Uterus (tissue), 4 donors: ENCODE measurements around the gene CDH4. TPM values are rescaled to one million over a fixed set of nuclear protein-coding genes. Genes with fewer than 3 reads are reported as not detected.

Experiments used
- DNase-seq, 2 donors: peaks; one replicate each; pipeline ENCODE4 v3.0.0-alpha.2; 2019 to 2020
- H3K27ac ChIP-seq, 2 donors: fragments of 200-600 bp; sonication (generic); 1 replicate in 1 of 2; 2 replicates in 1 of 2; pipeline ENCODE4 v1.5.1; 2016 to 2018
- H3K27me3 ChIP-seq, 2 donors: fragments of 200-600 bp; sonication (generic); one replicate each; pipeline ENCODE4 v1.5.1; 2018 to 2019; ENCODE audit warnings: control low read depth in 1 of 2
- H3K36me3 ChIP-seq, 2 donors: fragments of 200-600 bp; sonication (generic); one replicate each; pipeline ENCODE4 v1.5.1; 2019; ENCODE audit warnings: control low read depth in 1 of 2
- H3K4me1 ChIP-seq, 2 donors: fragments of 200-600 bp; sonication (generic); one replicate each; pipeline ENCODE4 v1.5.1; 2018 to 2019; ENCODE audit warnings: control low read depth in 1 of 2
- H3K4me3 ChIP-seq, 2 donors: fragments of 200-600 bp; sonication (generic); 1 replicate in 1 of 2; 2 replicates in 1 of 2; pipeline ENCODE4 v1.5.1; 2018 to 2019; ENCODE audit warnings: mild to moderate bottlenecking in 1 of 2
- H3K9me3 ChIP-seq, 2 donors: fragments of 200-600 bp; sonication (generic); one replicate each; pipeline ENCODE4 v1.5.1; 2019; ENCODE audit warnings: control low read depth in 1 of 2
- CTCF ChIP-seq, 4 experiments: fragments of 200-600 bp in 2 of 4; fragments of 450-650 bp in 2 of 4; sonication (generic) in 2 of 4; IDR thresholded peaks; one replicate each; pipeline ENCODE4 v1.5.1; 2016 to 2019; ENCODE audit warnings: antibody characterized with exemption in 4 of 4, mild to moderate bottlenecking in 2 of 4, moderate library complexity in 1 of 4
- POLR2A ChIP-seq, 2 donors: fragments of 450-650 bp; IDR thresholded peaks; one replicate each; pipeline ENCODE4 v1.6.1; 2016; ENCODE audit warnings: antibody characterized with exemption in 2 of 2, mild to moderate bottlenecking in 1 of 2, moderate library complexity in 1 of 2
- intact Hi-C: fragments of 100-400 bp; cut with DNase I; formaldehyde crosslinking; loops from one replicate; pipeline ENCODE4 v1.15.1; 2023; ENCODE audit warnings: low total_unique reads
- total RNA-seq, 4 donors: library from RNA; depleted of rRNA in 3 of 4; stranded (reverse); fragments of >200 nt in 3 of 4; gene quantifications; one replicate each; pipeline versions ENCODE4 v1.1.0 to v1.2.4, GENCODE V29; 2014 to 2023
- donor health status: DM: yes; HTN: yes; CAD: no.

Gene CDH4
- total RNA-seq, 4 donors from 2014 or later: under 0.01 to 0.55 TPM; not detected in 2

DNA sequence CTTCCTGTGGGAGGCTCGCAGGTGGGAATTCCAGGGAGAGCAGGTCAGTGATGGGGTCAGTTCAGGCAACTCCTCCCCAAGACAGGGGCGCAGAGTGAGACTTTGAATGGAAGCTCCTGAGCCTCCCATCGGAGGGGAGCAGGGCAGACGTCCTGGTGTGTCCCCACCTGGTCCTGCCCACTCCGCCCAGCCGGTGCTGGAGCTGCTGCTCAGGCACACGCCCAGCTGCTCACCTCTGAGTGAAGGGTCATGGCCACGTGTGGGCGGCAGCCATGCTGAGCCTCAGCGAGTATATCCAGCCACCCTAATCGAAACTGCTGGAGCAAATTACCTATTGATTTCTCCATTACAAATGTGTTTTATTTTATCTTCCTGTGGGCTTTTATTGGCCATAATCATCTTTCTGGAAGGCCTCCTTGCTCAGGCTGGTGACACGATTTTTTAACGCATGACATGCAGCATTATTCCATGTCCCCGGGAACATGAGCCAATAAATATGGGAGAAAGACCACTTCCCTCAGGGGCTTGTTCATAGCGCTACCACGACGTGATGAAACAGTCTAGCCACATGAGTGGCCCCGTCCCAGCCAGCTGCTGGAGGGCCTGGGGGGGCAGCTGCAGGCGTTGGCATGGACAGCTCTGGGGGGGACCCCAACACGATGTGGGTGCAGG, 665.5 kb downstream of the CDH4 start:
- Histone ChIP-seq H3K4me3 (no peak overlapping the region), H3K36me3 (no peaks in the 10 kb centered on the region), H3K4me1 (no peaks in the 10 kb centered on the region), H3K27me3 (no peaks in the 10 kb centered on the region), H3K9me3 (no peaks in the 10 kb centered on the region), H3K27ac (no peak overlapping the region)
- DNase-seq: no peak
- no peak for TF ChIP-seq CTCF (IDR thresholded peaks at IDR 0.05)
- no peak for TF ChIP-seq POLR2A (IDR thresholded peaks at IDR 0.05)
- intact Hi-C loops: no loop called here

GRCh38 chr20:61918548-61918947, 666.5 kb downstream of the CDH4 start:
- no peak for DNase-seq
- no peaks in the 10 kb centered on the region for H3K36me3 ChIP-seq
- no peaks in the 10 kb centered on the region for H3K9me3 ChIP-seq
- no peak overlapping the region for H3K27ac ChIP-seq
- H3K4me3 ChIP-seq: no peak overlapping the region
- H3K27me3 ChIP-seq: no peaks in the 10 kb centered on the region
- TF ChIP-seq POLR2A (IDR thresholded peaks at IDR 0.05) (no peak), CTCF (IDR thresholded peaks at IDR 0.05) (no peak)
- H3K4me1 ChIP-seq: no peaks in the 10 kb centered on the region
- intact Hi-C loops: no loop called here

GRCh38 chr20:61919239-61919638, 667.2 kb downstream of the CDH4 start:
- Histone ChIP-seq H3K36me3 (no peaks in the 10 kb centered on the region), H3K4me3 (no peak overlapping the region), H3K4me1 (no peaks in the 10 kb centered on the region), H3K9me3 (no peaks in the 10 kb centered on the region), H3K27ac (no peak overlapping the region), H3K27me3 (no peaks in the 10 kb centered on the region)
- intact Hi-C loops: no loop called here
- no peak for DNase-seq
- no peak for TF ChIP-seq CTCF (IDR thresholded peaks at IDR 0.05)
- no peak for TF ChIP-seq POLR2A (IDR thresholded peaks at IDR 0.05)

- no peak for DNase-seq
- TF ChIP-seq POLR2A (IDR thresholded peaks at IDR 0.05) (no peak), CTCF (IDR thresholded peaks at IDR 0.05) (no peak)
- H3K27me3 ChIP-seq: no peaks in the 10 kb centered on the region
- intact Hi-C loops: no loop called here
- H3K4me3 ChIP-seq: no peak overlapping the region
- H3K4me1 ChIP-seq: no peaks in the 10 kb centered on the region
- H3K9me3 ChIP-seq: no peaks in the 10 kb centered on the region
- no peaks in the 10 kb centered on the region for H3K36me3 ChIP-seq
- H3K27ac ChIP-seq: no peak overlapping the region
These were observed 667.8 kb downstream of the CDH4 start for GRCh38 chr20:61919675-61920365.

DNA sequence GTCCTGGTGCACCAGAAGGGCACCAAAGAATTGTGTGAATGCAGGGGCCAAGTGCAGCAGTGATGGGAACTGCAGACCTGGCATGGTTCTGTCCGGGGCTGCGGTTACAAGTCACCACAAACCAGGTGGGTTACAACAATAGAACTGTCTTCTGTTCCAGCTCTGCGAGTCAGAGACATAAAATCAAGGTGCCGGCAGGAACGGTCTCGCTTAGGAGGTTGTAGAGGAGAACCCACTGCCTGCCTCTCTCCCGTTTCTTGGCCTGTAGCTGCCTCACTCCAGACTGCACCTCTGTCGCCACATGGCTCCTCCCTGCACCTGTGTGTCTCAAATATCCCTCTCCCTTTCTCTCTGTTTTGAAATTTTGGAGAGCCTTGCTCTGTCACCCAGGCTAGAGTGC, 670.4 kb downstream of the CDH4 start:
- Histone ChIP-seq H3K4me1 (no peaks in the 10 kb centered on the region), H3K9me3 (no peaks in the 10 kb centered on the region), H3K27ac (no peak overlapping the region), H3K36me3 (no peaks in the 10 kb centered on the region), H3K4me3 (no peak overlapping the region), H3K27me3 (no peaks in the 10 kb centered on the region)
- no peak for DNase-seq
- intact Hi-C loops: no loop called here
- TF ChIP-seq POLR2A (IDR thresholded peaks at IDR 0.05): no peak
- no peak for TF ChIP-seq CTCF (IDR thresholded peaks at IDR 0.05)
